WTC11 (cell line): ENCODE results near the gene FXYD5.
A peak's percentile ranks its signal among the peaks of the same experiment; 100 is the strongest.

Source experiments
- CTCF ChIP-seq: fragments of 200-600 bp; IDR thresholded peaks from 2 replicates; pipeline ENCODE4 v1.8.0; 2022; ENCODE audit warnings: antibody characterized with exemption
- E2F1 ChIP-seq: sonication (generic); formaldehyde crosslinking; IDR thresholded peaks from 2 replicates; pipeline ENCODE4 v1.8.0; 2022; ENCODE audit warnings: mild to moderate bottlenecking, missing genetic modification reagents
- USF1 ChIP-seq: sonication (generic); formaldehyde crosslinking; IDR thresholded peaks from 2 replicates; pipeline ENCODE4 v1.8.0; 2022; ENCODE audit warnings: mild to moderate bottlenecking, missing genetic modification reagents
- ZBTB43 ChIP-seq: sonication (generic); formaldehyde crosslinking; IDR thresholded peaks from 2 replicates; pipeline ENCODE4 v1.8.1; 2023; ENCODE audit warnings: mild to moderate bottlenecking, missing genetic modification reagents
- ZNF317 ChIP-seq: sonication (generic); formaldehyde crosslinking; IDR thresholded peaks from 2 replicates; pipeline ENCODE4 v1.8.1; 2023; ENCODE audit warnings: low read depth, mild to moderate bottlenecking, moderate library complexity, missing genetic modification reagents, borderline replicate concordance

GRCh38 chr19:35114353-35115176, 40.0 kb upstream of the FXYD5 start:
- TF ChIP-seq ZNF317 (CRISPR knock-in tag): no peak
- peak; percentile 99 for TF ChIP-seq CTCF
- TF ChIP-seq ZBTB43: no peak
- TF ChIP-seq USF1 (CRISPR knock-in tag): no peak
- TF ChIP-seq E2F1 (CRISPR knock-in tag): no peak
